ENCODE measurements around the gene CNTNAP4.

DNA sequence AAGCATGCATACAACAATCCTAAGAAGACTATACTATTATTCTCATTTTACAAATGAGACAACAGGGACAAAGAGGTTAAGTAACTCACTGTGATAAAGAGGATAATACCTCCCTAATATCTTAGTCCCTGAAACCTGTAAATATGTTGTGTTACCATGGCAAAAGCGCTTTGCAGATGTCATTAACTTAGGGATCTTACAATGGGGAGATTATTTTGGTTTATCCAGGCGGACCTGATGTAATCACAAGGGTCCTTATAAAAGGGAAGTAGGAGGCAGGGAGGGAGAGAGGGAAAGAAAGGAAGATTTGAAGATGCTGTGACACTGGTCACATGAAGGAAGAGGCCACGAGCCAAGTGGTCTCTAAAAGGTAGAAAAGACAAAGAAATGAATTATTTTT is 164.7 kb downstream of the CNTNAP4 start:
- TF ChIP-seq, protein P1, sequence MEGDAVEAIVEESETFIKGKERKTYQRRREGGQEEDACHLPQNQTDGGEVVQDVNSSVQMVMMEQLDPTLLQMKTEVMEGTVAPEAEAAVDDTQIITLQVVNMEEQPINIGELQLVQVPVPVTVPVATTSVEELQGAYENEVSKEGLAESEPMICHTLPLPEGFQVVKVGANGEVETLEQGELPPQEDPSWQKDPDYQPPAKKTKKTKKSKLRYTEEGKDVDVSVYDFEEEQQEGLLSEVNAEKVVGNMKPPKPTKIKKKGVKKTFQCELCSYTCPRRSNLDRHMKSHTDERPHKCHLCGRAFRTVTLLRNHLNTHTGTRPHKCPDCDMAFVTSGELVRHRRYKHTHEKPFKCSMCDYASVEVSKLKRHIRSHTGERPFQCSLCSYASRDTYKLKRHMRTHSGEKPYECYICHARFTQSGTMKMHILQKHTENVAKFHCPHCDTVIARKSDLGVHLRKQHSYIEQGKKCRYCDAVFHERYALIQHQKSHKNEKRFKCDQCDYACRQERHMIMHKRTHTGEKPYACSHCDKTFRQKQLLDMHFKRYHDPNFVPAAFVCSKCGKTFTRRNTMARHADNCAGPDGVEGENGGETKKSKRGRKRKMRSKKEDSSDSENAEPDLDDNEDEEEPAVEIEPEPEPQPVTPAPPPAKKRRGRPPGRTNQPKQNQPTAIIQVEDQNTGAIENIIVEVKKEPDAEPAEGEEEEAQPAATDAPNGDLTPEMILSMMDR (IDR thresholded peaks at IDR 0.05), result no peak
- TF ChIP-seq POLR2AphosphoS5 (IDR thresholded peaks at IDR 0.05; ENCODE audit: low read depth, low read length), result no peak
- no peak for TF ChIP-seq RXRA (IDR thresholded peaks at IDR 0.05; ENCODE audit: borderline replicate concordance, low read depth)
- TF ChIP-seq EZH2phosphoT487 (IDR thresholded peaks at IDR 0.05; ENCODE audit: borderline replicate concordance, low read depth), result no peak
- TF ChIP-seq, protein P2, sequence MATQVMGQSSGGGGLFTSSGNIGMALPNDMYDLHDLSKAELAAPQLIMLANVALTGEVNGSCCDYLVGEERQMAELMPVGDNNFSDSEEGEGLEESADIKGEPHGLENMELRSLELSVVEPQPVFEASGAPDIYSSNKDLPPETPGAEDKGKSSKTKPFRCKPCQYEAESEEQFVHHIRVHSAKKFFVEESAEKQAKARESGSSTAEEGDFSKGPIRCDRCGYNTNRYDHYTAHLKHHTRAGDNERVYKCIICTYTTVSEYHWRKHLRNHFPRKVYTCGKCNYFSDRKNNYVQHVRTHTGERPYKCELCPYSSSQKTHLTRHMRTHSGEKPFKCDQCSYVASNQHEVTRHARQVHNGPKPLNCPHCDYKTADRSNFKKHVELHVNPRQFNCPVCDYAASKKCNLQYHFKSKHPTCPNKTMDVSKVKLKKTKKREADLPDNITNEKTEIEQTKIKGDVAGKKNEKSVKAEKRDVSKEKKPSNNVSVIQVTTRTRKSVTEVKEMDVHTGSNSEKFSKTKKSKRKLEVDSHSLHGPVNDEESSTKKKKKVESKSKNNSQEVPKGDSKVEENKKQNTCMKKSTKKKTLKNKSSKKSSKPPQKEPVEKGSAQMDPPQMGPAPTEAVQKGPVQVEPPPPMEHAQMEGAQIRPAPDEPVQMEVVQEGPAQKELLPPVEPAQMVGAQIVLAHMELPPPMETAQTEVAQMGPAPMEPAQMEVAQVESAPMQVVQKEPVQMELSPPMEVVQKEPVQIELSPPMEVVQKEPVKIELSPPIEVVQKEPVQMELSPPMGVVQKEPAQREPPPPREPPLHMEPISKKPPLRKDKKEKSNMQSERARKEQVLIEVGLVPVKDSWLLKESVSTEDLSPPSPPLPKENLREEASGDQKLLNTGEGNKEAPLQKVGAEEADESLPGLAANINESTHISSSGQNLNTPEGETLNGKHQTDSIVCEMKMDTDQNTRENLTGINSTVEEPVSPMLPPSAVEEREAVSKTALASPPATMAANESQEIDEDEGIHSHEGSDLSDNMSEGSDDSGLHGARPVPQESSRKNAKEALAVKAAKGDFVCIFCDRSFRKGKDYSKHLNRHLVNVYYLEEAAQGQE (IDR thresholded peaks at IDR 0.05; ENCODE audit: low read depth, low read length), result no peak
- TF ChIP-seq MEF2A (IDR thresholded peaks at IDR 0.05; ENCODE audit: borderline replicate concordance, low read depth), result no peak
- TF ChIP-seq, protein P3, sequence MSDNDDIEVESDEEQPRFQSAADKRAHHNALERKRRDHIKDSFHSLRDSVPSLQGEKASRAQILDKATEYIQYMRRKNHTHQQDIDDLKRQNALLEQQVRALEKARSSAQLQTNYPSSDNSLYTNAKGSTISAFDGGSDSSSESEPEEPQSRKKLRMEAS (IDR thresholded peaks at IDR 0.05; ENCODE audit: low read depth), result no peak
- no peak for TF ChIP-seq FOXM1 (IDR thresholded peaks at IDR 0.05; ENCODE audit: low read depth)
- TF ChIP-seq EP300 (IDR thresholded peaks at IDR 0.05; ENCODE audit: borderline replicate concordance in 1 of 2, low read depth in 1 of 2, low read length in 1 of 2), result no peak
- TF ChIP-seq TEAD4 (IDR thresholded peaks at IDR 0.05; ENCODE audit: borderline replicate concordance, insufficient read depth), result no peak

Measured in SK-N-SH (cell line).